GM12875 (cell line): ENCODE measurements around the gene S100A7A.

Source experiments
- H3K4me3 ChIP-seq: one replicate; pipeline ENCODE4 v1.5.1; 2011; ENCODE audit warnings: low read depth, low read length, control low read depth
- CTCF ChIP-seq: IDR thresholded peaks from 2 replicates; pipeline ENCODE4 v1.5.1; 2011; ENCODE audit warnings: low read depth, mild to moderate bottlenecking, control low read depth, inconsistent platforms, low read length, moderate library complexity, borderline replicate concordance; ENCODE audit not compliant: insufficient read depth

Gene S100A7A

GRCh38 chr1:153389401-153389800, 26.9 kb upstream of the S100A7A start:
- no peak for TF ChIP-seq CTCF
- no peak overlapping the region for H3K4me3 ChIP-seq

DNA sequence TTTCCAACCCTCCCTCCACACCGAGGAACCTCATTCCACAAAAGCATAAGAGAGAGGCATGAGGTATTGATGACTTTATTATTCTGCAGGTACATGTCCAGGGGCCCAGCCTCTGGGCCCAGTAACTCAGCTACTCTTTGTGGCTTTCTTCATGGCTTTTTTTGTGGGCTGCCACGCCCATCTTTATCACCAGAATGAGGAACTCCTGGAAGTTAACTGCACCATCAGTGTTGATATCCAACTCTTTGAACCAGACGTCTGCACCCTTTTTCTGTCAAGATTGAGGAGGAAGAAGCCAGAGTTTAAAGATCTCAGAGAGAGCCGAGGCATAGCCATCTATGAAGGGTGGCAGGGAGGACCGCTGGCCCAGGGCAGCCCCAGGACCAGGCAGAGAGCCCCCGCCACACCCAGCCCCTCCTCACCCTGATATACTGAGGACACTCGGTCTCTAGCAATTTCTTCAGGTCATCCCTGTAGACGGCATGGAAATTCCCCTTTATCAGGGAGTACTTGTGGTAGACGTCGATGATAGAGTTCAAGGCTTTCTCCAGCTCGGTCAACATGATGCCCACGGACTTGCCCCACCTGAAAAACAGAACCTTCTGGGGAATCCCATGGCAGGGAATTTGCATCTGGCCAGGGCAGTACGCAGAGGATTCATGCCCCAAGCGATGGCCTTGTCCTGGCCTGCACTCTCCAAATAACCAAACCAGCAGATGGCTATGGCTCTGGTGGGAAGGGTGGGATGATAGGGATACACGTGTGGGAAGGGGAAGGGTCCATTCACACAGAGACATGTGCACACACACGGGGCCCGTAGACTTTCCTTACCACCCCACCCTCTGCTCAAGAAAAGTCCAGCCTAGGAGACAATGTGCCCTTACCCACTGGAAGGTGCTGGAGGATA, 26.1 kb upstream of the S100A7A start:
- no peak overlapping the region for H3K4me3 ChIP-seq
- no peak for TF ChIP-seq CTCF

DNA sequence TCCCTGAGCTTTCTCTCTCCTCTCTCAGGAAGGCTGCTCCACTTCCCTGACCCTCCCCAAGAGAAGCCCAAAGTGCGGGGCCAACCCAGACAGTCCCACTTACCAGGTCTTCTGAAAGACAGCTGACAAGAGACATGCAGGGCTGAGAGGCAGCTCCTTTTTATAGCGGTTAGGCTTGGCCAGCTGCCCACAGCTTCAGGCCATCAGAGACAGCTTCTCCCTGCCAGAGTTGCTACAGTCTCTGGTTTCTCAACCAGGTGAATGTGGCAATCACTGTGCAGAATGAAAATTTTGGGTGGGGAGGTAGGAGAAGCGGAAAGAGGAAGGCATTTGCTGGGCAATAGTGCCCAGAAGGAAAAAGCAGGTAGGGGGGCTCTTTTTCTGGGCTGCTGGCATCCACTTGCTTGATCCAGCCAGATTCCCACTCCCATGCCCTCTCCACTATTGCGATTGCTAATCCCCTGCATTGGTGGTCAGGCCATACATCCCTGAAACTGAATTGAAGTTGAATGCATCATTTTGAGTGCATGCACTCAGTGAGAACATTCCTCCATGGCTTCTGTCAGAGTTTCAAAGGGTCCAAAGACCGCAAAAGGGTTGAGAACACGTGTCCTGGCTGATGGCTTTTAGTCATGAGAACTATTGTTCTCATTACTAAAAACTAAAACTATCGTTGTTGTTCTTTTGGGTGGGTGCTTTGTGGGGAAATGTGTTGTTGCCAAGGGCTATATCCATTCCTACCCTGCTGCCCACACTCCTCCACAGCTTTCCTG, 25.2 kb upstream of the S100A7A start, which contains the start of gene S100A8:
S100A8 (minus strand) TSS at position 136 of the 773 bp plus-strand sequence. CDS start 538 bp downstream, outside the sequence.
- no peak for TF ChIP-seq CTCF
- no peak within 1 kb of the TSS for H3K4me3 ChIP-seq

- H3K4me3 ChIP-seq = no peak overlapping the region
- TF ChIP-seq CTCF = no peak
These were observed 24.1 kb upstream of the S100A7A start for GRCh38 chr1:153392258-153392657.

GRCh38 chr1:153392822-153393221, 23.5 kb upstream of the S100A7A start:
- no peak for TF ChIP-seq CTCF
- H3K4me3 ChIP-seq = no peak overlapping the region

DNA sequence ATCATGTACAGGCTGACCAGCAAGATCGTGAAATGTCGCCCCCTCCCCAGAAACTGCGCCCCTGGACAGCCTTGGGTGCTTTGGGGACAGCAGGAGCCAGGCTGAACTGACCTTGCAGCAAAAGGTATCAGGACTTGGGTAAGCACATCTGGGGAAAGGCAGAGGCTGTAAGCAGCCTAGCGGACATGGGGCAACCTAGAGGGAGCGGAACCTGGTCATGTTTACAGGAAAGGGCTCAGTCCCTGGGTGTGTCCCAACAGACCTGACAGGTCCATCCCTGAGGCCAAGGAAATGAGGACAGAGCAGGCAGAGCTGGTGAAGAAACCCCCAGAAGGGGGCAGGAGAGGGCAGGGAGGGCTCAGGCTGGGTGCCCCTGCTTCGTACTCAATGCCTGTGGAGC, 22.4 kb upstream of the S100A7A start:
- TF ChIP-seq CTCF = no peak
- no peak overlapping the region for H3K4me3 ChIP-seq
